Adrenal gland (tissue), 5 donors: ENCODE data around the gene PGAP3.

Experiments
- CTCF ChIP-seq, 6 experiments: fragments of 450-650 bp in 4 of 6; fragments of 200-600 bp in 2 of 6; sonication (generic) in 1 of 6; IDR thresholded peaks; 1 replicate in 5 of 6; 2 replicates in 1 of 6; pipeline versions ENCODE4 v1.5.1 to v1.8.0; 2016 to 2021; ENCODE audit warnings: antibody characterized with exemption in 6 of 6, mild to moderate bottlenecking in 2 of 6, moderate library complexity in 1 of 6
- POLR2A ChIP-seq, 2 donors: fragments of 450-650 bp; IDR thresholded peaks; one replicate each; pipeline ENCODE4 v1.6.1; 2017; ENCODE audit warnings: antibody characterized with exemption in 2 of 2, mild to moderate bottlenecking in 2 of 2, moderate library complexity in 1 of 2
- donor health status: DM: no; HTN: no; CAD: no.

- TF ChIP-seq POLR2A (IDR thresholded peaks at IDR 0.05) (no peak), CTCF (IDR thresholded peaks at IDR 0.05) (no peak)
Measured at GRCh38 chr17:39669897-39670735, 17.7 kb downstream of the PGAP3 start.
